Measurements from ENCODE around the gene CEACAM5. TPM values are rescaled to one million over a fixed set of nuclear protein-coding genes. Genes with fewer than 3 reads are reported as not detected.

The CEACAM5 gene
- polyA plus RNA-seq, 3 donors: not detected

GRCh38 chr19:41740415-41741243 is 32.2 kb downstream of the CEACAM5 start:
- no peak for DNase-seq
- WGBS (ENCODE audit: insufficient coverage): 91% methylated on average over 4 of the region's 5 CpGs
- Mint-ChIP-seq H3K27ac (no peak overlapping the region), H3K36me3 (no peaks in the 10 kb centered on the region), H3K9me3 (no peaks in the 10 kb centered on the region), H3K4me1 (peaks cover 31% of the 10 kb centered on the region), H3K4me3 (no peak overlapping the region), H3K27me3 (ENCODE audit: low read depth in 3 of 3) (peaks cover 0 to 2% (median 0%) of the 10 kb centered on the region in 3 donors)
- Histone ChIP-seq H3K36me3 (replicated peaks in 1 of 2; ENCODE audit: control insufficient read depth in 1 of 2, insufficient read depth in 2 of 2, low read length in 2 of 2) (no peaks in the 10 kb centered on the region), H3K9me3 (replicated peaks in 1 of 2; ENCODE audit: control insufficient read depth in 1 of 2, insufficient read depth in 1 of 2, low read length in 2 of 2) (no peaks in the 10 kb centered on the region), H3K79me2 (ENCODE audit: insufficient read depth, low read length) (no peaks in the 10 kb centered on the region), H3K4me2 (replicated peaks; ENCODE audit: extremely low read depth, low read length, poor library complexity, severe bottlenecking) (no peak overlapping the region), H3K9ac (ENCODE audit: insufficient read depth, low read length, poor library complexity, severe bottlenecking) (no peak overlapping the region), H3K4me1 (ENCODE audit: control insufficient read depth in 1 of 2, insufficient read depth in 2 of 2, low read length in 2 of 2) (peaks cover 28 to 29% of the 10 kb centered on the region in 2 donors), H4K20me1 (ENCODE audit: insufficient read depth, low read length) (no peaks in the 10 kb centered on the region), H3K4me3 (replicated peaks in 1 of 3; ENCODE audit: low read depth in 2 of 3, low read length in 3 of 3) (no peak overlapping the region), H2AFZ (ENCODE audit: insufficient read depth, low read depth, low read length, poor library complexity, severe bottlenecking) (no peak overlapping the region), H3K27ac (ENCODE audit: low read depth in 1 of 2, low read length in 2 of 2) (no peak overlapping the region), H3K27me3 (ENCODE audit: control insufficient read depth in 2 of 2, insufficient read depth in 2 of 2, low read length in 2 of 2) (no peaks in the 10 kb centered on the region)
- intact Hi-C loops (cut with micrococcal nuclease): no loop called here
- TF ChIP-seq, protein P1, sequence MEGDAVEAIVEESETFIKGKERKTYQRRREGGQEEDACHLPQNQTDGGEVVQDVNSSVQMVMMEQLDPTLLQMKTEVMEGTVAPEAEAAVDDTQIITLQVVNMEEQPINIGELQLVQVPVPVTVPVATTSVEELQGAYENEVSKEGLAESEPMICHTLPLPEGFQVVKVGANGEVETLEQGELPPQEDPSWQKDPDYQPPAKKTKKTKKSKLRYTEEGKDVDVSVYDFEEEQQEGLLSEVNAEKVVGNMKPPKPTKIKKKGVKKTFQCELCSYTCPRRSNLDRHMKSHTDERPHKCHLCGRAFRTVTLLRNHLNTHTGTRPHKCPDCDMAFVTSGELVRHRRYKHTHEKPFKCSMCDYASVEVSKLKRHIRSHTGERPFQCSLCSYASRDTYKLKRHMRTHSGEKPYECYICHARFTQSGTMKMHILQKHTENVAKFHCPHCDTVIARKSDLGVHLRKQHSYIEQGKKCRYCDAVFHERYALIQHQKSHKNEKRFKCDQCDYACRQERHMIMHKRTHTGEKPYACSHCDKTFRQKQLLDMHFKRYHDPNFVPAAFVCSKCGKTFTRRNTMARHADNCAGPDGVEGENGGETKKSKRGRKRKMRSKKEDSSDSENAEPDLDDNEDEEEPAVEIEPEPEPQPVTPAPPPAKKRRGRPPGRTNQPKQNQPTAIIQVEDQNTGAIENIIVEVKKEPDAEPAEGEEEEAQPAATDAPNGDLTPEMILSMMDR (IDR thresholded peaks at IDR 0.05): no peak

DNA sequence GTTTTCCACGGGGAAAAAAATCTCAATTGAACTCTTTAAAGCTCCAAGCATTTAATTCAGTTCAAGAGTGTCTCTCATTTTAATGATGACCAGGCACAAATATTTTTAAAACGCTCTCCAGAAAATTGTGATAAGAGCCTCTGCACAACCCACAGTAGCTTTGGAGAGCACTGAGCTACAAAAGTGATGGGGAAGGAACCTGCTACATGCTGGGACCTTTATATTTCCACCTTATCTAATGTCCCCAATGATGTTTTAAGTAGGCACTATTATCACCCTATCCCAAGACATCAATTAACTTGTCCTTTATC is 32.8 kb downstream of the CEACAM5 start:
- H3K4me1 ChIP-seq (ENCODE audit: control insufficient read depth in 1 of 2, insufficient read depth in 2 of 2, low read length in 2 of 2): peaks cover 34 to 35% of the 10 kb centered on the region in 2 donors
- no peak overlapping the region for H2AFZ ChIP-seq (ENCODE audit: insufficient read depth, low read depth, low read length, poor library complexity, severe bottlenecking)
- DNase-seq: no peak
- no peaks in the 10 kb centered on the region for H4K20me1 ChIP-seq (ENCODE audit: insufficient read depth, low read length)
- no peaks in the 10 kb centered on the region for H3K9me3 Mint-ChIP-seq
- no peak overlapping the region for H3K4me3 Mint-ChIP-seq
- H3K36me3 Mint-ChIP-seq: no peaks in the 10 kb centered on the region
- H3K79me2 ChIP-seq (ENCODE audit: insufficient read depth, low read length): no peaks in the 10 kb centered on the region
- H3K4me2 ChIP-seq (replicated peaks; ENCODE audit: extremely low read depth, low read length, poor library complexity, severe bottlenecking): no peak overlapping the region
- peaks cover 36% of the 10 kb centered on the region for H3K4me1 Mint-ChIP-seq
- no peaks in the 10 kb centered on the region for H3K9me3 ChIP-seq (replicated peaks in 1 of 2; ENCODE audit: control insufficient read depth in 1 of 2, insufficient read depth in 1 of 2, low read length in 2 of 2)
- no CpG with 5 or more reads among the region's 2 CpGs for WGBS (ENCODE audit: insufficient coverage)
- intact Hi-C loops (cut with micrococcal nuclease): no loop called here
- H3K27ac ChIP-seq (ENCODE audit: low read depth in 1 of 2, low read length in 2 of 2): no peak overlapping the region
- no peak overlapping the region for H3K9ac ChIP-seq (ENCODE audit: insufficient read depth, low read length, poor library complexity, severe bottlenecking)
- H3K27me3 Mint-ChIP-seq (ENCODE audit: low read depth in 3 of 3): peaks cover 0 to 5% (median 0%) of the 10 kb centered on the region in 3 donors
- H3K4me3 ChIP-seq (replicated peaks in 1 of 3; ENCODE audit: low read depth in 2 of 3, low read length in 3 of 3): no peak overlapping the region
- no peaks in the 10 kb centered on the region for H3K36me3 ChIP-seq (replicated peaks in 1 of 2; ENCODE audit: control insufficient read depth in 1 of 2, insufficient read depth in 2 of 2, low read length in 2 of 2)
- TF ChIP-seq, protein P1 (IDR thresholded peaks at IDR 0.05): no peak
- no peak overlapping the region for H3K27ac Mint-ChIP-seq
- H3K27me3 ChIP-seq (ENCODE audit: control insufficient read depth in 2 of 2, insufficient read depth in 2 of 2, low read length in 2 of 2): no peaks in the 10 kb centered on the region
